HEK293 (cell line): ENCODE measurements around the gene CACNA2D3.

Experiments
- CTCF ChIA-PET: fragments of 350-600 bp; formaldehyde crosslinking; extraction: SDS; loops from one replicate; lab custom pipeline; 2021; ENCODE audit warnings: antibody characterized with exemption; lab: Yijun Ruan, JAX
- POLR2A ChIA-PET: fragments of 300-600 bp; formaldehyde crosslinking; extraction: SDS; loops from one replicate; lab custom pipeline; 2020; ENCODE audit warnings: antibody characterized with exemption, inconsistent platforms; lab: Yijun Ruan, JAX
- H3K27ac ChIP-seq: fragments of 200-500 bp; sonication (Bioruptor generic); 2 replicates; pipeline ENCODE4 v1.5.1; 2014; ENCODE audit warnings: low read depth, low read length, control low read depth, inconsistent platforms; ENCODE audit errors: extremely low read depth
- H3K36me3 ChIP-seq, 2 experiments: fragments of 200-500 bp in 1 of 2; sonication (Bioruptor generic) in 1 of 2; 1 replicate in 1 of 2; 2 replicates in 1 of 2; pipeline ENCODE4 v1.5.1; 2014 to 2017; ENCODE audit warnings: inconsistent platforms in 2 of 2, low read length in 2 of 2; ENCODE audit not compliant: control insufficient read depth in 2 of 2, insufficient read depth in 1 of 2
- H3K4me1 ChIP-seq: fragments of 200-500 bp; sonication (Bioruptor generic); 2 replicates; pipeline ENCODE4 v1.5.1; 2014; ENCODE audit warnings: mild to moderate bottlenecking, low read length, inconsistent platforms; ENCODE audit not compliant: control insufficient read depth, insufficient read depth
- H3K4me3 ChIP-seq: 2 replicates; pipeline ENCODE4 v1.5.1; 2011; ENCODE audit warnings: low read depth, mild to moderate bottlenecking, control low read depth, low read length, moderate library complexity
- H3K9me3 ChIP-seq: fragments of 200-500 bp; sonication (Bioruptor generic); 2 replicates; pipeline ENCODE4 v1.5.1; 2014; ENCODE audit warnings: low read depth, low read length, inconsistent platforms; ENCODE audit not compliant: control insufficient read depth, insufficient read depth
- GLI4 ChIP-seq: fragments of 450-650 bp; formaldehyde crosslinking; IDR thresholded peaks from 2 replicates; pipeline ENCODE4 v1.5.1; 2016; ENCODE audit warnings: missing biosample characterization, missing genetic modification characterization
- ZFP37 ChIP-seq: fragments of 450-650 bp; formaldehyde crosslinking; IDR thresholded peaks from 2 replicates; pipeline ENCODE4 v1.5.1; 2016; ENCODE audit warnings: missing biosample characterization, missing genetic modification characterization
- ZNF138 ChIP-seq: fragments of 450-650 bp; formaldehyde crosslinking; IDR thresholded peaks from 2 replicates; pipeline ENCODE4 v1.5.1; 2016; ENCODE audit warnings: missing biosample characterization, missing genetic modification characterization, borderline replicate concordance
- ZNF416 ChIP-seq: fragments of 450-650 bp; formaldehyde crosslinking; IDR thresholded peaks from 2 replicates; pipeline ENCODE4 v1.5.1; 2016; ENCODE audit warnings: missing biosample characterization, missing genetic modification characterization
- ZNF654 ChIP-seq: fragments of 450-650 bp; formaldehyde crosslinking; IDR thresholded peaks from 2 replicates; pipeline ENCODE4 v1.5.1; 2016; ENCODE audit warnings: low read depth, missing biosample characterization, missing genetic modification characterization
- ZNF837 ChIP-seq: fragments of 450-650 bp; formaldehyde crosslinking; IDR thresholded peaks from 2 replicates; pipeline ENCODE4 v1.5.1; 2016; ENCODE audit warnings: missing biosample characterization, missing genetic modification characterization
- TF ChIP-seq, protein P1 (sequence below): fragments of 450-650 bp; formaldehyde crosslinking; IDR thresholded peaks from 2 replicates; pipeline ENCODE4 v1.5.1; 2017; ENCODE audit warnings: missing biosample characterization, missing genetic modification characterization
- TF ChIP-seq, protein P2 (sequence below): fragments of 450-650 bp; formaldehyde crosslinking; IDR thresholded peaks from 2 replicates; pipeline ENCODE4 v1.5.1; 2017; ENCODE audit warnings: missing biosample characterization, missing genetic modification characterization
- TF ChIP-seq, protein P3 (sequence below): fragments of 450-650 bp; formaldehyde crosslinking; IDR thresholded peaks from 2 replicates; pipeline ENCODE4 v1.5.1; 2016; ENCODE audit warnings: missing biosample characterization, missing genetic modification characterization
- TF ChIP-seq, protein P4 (sequence below): fragments of 450-650 bp; formaldehyde crosslinking; IDR thresholded peaks from 2 replicates; pipeline ENCODE4 v1.5.1; 2016; ENCODE audit warnings: missing biosample characterization, missing genetic modification characterization, borderline replicate concordance
- TF ChIP-seq, protein P5 (sequence below): IDR thresholded peaks from 2 replicates; pipeline ENCODE4 v1.6.1; 2011; ENCODE audit warnings: mild to moderate bottlenecking, low read depth, low read length, borderline replicate concordance

CACNA2D3 gene

DNA sequence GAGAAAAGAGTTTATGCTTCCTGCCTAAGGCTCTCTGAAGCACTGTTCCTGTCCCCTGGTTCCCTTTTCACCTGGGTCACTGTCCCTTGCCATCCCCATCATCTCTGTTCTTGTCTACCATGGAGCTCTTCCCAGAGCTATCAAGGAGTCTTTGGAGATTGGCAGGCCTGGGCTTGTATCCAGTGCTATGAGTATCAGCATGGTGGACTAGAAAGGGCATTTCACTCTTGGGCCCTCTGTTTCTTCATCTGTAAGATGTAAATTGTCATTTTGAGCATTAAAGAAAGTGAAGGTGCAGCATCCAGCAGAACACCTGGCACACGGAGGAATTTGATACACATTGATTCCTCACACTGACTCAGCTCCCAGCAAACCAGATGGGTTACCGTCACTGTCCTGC lies 388.2 kb downstream of the CACNA2D3 start:
- no peaks in the 10 kb centered on the region for H3K4me1 ChIP-seq
- CTCF ChIA-PET, result no interaction called here

DNA sequence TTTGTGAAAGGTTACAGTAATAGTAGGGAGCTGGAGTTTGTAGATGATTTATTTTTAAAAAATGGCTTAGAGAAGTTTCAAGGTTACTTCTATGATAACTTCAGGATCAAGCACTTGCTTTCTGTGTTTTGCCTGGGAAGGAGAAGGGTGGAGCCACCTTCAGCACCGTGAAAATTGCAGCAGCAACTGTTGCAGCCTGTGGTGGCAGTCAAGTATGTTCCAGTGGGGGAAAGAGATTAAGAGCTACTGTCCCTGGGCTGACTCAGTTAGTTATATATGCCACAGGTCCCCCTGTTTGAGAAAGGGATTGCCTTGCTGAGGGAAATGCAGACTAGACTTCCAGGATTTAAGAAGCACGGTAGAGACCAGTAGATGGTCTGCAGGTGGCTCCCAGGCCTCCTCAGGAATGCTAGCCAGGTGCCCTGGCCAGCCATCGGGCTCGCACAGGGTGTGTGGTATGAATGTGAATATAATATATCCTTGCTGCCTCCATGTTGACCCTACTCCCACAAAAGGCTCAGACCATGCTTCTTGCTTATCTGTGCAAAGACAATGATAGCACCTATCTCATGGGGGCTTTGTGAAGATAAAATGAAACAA lies 389.5 kb downstream of the CACNA2D3 start:
- POLR2A ChIA-PET, result no interaction called here
- no peaks in the 10 kb centered on the region for H3K36me3 ChIP-seq
- CTCF ChIA-PET, result no interaction called here

More for the DNA sequence above, 388.2 kb downstream of the CACNA2D3 start:
- TF ChIP-seq, protein P1, sequence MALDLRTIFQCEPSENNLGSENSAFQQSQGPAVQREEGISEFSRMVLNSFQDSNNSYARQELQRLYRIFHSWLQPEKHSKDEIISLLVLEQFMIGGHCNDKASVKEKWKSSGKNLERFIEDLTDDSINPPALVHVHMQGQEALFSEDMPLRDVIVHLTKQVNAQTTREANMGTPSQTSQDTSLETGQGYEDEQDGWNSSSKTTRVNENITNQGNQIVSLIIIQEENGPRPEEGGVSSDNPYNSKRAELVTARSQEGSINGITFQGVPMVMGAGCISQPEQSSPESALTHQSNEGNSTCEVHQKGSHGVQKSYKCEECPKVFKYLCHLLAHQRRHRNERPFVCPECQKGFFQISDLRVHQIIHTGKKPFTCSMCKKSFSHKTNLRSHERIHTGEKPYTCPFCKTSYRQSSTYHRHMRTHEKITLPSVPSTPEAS, result no peak
- TF ChIP-seq ZNF837 (tag by site-specific recombination) (no peak), ZNF654 (tag by site-specific recombination) (no peak), ZFP37 (tag by site-specific recombination) (no peak)
- TF ChIP-seq, protein P2, sequence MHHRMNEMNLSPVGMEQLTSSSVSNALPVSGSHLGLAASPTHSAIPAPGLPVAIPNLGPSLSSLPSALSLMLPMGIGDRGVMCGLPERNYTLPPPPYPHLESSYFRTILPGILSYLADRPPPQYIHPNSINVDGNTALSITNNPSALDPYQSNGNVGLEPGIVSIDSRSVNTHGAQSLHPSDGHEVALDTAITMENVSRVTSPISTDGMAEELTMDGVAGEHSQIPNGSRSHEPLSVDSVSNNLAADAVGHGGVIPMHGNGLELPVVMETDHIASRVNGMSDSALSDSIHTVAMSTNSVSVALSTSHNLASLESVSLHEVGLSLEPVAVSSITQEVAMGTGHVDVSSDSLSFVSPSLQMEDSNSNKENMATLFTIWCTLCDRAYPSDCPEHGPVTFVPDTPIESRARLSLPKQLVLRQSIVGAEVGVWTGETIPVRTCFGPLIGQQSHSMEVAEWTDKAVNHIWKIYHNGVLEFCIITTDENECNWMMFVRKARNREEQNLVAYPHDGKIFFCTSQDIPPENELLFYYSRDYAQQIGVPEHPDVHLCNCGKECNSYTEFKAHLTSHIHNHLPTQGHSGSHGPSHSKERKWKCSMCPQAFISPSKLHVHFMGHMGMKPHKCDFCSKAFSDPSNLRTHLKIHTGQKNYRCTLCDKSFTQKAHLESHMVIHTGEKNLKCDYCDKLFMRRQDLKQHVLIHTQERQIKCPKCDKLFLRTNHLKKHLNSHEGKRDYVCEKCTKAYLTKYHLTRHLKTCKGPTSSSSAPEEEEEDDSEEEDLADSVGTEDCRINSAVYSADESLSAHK, result no peak
- POLR2A ChIA-PET, result no interaction called here
- Histone ChIP-seq H3K27ac (no peak overlapping the region), H3K9me3 (no peaks in the 10 kb centered on the region), H3K4me3 (no peak overlapping the region), H3K36me3 (no peaks in the 10 kb centered on the region)

DNA sequence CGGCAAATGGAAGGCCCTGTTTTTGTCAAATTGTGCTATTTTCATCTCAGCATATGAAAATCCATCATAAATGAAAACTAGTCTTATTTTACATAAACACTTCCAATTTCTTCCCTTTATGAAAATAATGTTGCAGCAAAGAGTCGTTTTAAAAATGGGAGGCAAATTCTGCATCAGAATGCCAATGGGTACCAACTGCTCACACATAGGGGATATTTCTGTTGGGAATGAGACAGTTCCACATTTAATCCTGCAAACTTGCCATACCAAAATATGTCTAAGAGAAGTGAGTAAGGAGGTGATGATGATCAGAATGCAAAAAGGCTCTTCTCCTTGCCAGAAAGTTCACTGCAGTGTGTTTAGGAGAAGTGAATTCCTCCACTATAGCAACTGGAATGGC lies 391.7 kb downstream of the CACNA2D3 start:
- POLR2A ChIA-PET, result no interaction called here
- Histone ChIP-seq H3K4me3 (no peak overlapping the region), H3K9me3 (no peaks in the 10 kb centered on the region), H3K4me1 (no peaks in the 10 kb centered on the region), H3K36me3 (no peaks in the 10 kb centered on the region), H3K27ac (no peak overlapping the region)
- CTCF ChIA-PET, result interaction anchor here (0.6 kb wide), 1 partner anchor 23 kb away, joined by 3 read pairs; no protein-coding TSS in a partner anchor
- TF ChIP-seq, protein P3, sequence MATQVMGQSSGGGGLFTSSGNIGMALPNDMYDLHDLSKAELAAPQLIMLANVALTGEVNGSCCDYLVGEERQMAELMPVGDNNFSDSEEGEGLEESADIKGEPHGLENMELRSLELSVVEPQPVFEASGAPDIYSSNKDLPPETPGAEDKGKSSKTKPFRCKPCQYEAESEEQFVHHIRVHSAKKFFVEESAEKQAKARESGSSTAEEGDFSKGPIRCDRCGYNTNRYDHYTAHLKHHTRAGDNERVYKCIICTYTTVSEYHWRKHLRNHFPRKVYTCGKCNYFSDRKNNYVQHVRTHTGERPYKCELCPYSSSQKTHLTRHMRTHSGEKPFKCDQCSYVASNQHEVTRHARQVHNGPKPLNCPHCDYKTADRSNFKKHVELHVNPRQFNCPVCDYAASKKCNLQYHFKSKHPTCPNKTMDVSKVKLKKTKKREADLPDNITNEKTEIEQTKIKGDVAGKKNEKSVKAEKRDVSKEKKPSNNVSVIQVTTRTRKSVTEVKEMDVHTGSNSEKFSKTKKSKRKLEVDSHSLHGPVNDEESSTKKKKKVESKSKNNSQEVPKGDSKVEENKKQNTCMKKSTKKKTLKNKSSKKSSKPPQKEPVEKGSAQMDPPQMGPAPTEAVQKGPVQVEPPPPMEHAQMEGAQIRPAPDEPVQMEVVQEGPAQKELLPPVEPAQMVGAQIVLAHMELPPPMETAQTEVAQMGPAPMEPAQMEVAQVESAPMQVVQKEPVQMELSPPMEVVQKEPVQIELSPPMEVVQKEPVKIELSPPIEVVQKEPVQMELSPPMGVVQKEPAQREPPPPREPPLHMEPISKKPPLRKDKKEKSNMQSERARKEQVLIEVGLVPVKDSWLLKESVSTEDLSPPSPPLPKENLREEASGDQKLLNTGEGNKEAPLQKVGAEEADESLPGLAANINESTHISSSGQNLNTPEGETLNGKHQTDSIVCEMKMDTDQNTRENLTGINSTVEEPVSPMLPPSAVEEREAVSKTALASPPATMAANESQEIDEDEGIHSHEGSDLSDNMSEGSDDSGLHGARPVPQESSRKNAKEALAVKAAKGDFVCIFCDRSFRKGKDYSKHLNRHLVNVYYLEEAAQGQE (tag by site-specific recombination), result no peak
- TF ChIP-seq GLI4, result no peak
- TF ChIP-seq, protein P4, sequence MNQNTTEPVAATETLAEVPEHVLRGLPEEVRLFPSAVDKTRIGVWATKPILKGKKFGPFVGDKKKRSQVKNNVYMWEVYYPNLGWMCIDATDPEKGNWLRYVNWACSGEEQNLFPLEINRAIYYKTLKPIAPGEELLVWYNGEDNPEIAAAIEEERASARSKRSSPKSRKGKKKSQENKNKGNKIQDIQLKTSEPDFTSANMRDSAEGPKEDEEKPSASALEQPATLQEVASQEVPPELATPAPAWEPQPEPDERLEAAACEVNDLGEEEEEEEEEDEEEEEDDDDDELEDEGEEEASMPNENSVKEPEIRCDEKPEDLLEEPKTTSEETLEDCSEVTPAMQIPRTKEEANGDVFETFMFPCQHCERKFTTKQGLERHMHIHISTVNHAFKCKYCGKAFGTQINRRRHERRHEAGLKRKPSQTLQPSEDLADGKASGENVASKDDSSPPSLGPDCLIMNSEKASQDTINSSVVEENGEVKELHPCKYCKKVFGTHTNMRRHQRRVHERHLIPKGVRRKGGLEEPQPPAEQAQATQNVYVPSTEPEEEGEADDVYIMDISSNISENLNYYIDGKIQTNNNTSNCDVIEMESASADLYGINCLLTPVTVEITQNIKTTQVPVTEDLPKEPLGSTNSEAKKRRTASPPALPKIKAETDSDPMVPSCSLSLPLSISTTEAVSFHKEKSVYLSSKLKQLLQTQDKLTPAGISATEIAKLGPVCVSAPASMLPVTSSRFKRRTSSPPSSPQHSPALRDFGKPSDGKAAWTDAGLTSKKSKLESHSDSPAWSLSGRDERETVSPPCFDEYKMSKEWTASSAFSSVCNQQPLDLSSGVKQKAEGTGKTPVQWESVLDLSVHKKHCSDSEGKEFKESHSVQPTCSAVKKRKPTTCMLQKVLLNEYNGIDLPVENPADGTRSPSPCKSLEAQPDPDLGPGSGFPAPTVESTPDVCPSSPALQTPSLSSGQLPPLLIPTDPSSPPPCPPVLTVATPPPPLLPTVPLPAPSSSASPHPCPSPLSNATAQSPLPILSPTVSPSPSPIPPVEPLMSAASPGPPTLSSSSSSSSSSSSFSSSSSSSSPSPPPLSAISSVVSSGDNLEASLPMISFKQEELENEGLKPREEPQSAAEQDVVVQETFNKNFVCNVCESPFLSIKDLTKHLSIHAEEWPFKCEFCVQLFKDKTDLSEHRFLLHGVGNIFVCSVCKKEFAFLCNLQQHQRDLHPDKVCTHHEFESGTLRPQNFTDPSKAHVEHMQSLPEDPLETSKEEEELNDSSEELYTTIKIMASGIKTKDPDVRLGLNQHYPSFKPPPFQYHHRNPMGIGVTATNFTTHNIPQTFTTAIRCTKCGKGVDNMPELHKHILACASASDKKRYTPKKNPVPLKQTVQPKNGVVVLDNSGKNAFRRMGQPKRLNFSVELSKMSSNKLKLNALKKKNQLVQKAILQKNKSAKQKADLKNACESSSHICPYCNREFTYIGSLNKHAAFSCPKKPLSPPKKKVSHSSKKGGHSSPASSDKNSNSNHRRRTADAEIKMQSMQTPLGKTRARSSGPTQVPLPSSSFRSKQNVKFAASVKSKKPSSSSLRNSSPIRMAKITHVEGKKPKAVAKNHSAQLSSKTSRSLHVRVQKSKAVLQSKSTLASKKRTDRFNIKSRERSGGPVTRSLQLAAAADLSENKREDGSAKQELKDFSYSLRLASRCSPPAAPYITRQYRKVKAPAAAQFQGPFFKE (tag by site-specific recombination), result no peak

More for the DNA sequence above, 389.5 kb downstream of the CACNA2D3 start:
- no peak overlapping the region for H3K4me3 ChIP-seq
- no peaks in the 10 kb centered on the region for H3K9me3 ChIP-seq
- TF ChIP-seq, protein P2, result no peak
- TF ChIP-seq, protein P5, sequence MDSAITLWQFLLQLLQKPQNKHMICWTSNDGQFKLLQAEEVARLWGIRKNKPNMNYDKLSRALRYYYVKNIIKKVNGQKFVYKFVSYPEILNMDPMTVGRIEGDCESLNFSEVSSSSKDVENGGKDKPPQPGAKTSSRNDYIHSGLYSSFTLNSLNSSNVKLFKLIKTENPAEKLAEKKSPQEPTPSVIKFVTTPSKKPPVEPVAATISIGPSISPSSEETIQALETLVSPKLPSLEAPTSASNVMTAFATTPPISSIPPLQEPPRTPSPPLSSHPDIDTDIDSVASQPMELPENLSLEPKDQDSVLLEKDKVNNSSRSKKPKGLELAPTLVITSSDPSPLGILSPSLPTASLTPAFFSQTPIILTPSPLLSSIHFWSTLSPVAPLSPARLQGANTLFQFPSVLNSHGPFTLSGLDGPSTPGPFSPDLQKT, result no peak
- no peak for TF ChIP-seq ZNF138 (tag by site-specific recombination)
- no peak for TF ChIP-seq ZNF416 (tag by site-specific recombination)
- H3K4me1 ChIP-seq, result no peaks in the 10 kb centered on the region
- no peak overlapping the region for H3K27ac ChIP-seq
